ENCODE measurements around the gene AGBL1. TPM values are rescaled to one million over a fixed set of nuclear protein-coding genes. Genes with fewer than 3 reads are reported as not detected.

AGBL1 gene
- total and polyA plus RNA-seq, 4 donors = not detected

DNA sequence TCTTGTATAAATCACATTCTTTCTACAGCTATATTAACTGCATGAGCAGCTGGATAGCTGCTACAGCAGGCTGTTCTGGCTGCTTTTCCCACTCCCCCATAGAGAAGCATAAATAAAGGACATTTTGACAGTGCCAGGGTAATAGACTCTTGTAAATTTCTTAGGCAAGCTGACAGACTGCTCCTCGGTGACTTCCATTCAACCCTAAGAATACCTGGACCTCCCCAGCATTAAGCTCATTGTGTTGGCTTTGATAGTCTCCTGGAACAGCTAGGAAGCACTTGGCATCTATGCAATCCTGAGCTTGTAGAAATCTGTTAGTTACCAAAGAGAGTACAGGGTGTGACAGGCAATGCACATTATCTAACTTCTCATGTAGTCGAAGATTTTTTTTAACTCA lies 475.4 kb downstream of the AGBL1 start:
- H3K4me3 ChIP-seq (ENCODE audit: low read depth in 1 of 3, low read length in 3 of 3) = no peak overlapping the region
- no peak overlapping the region for H3K27ac ChIP-seq (ENCODE audit: low read depth in 1 of 2, low read length in 2 of 2)
- no peaks in the 10 kb centered on the region for H3K9me3 ChIP-seq (ENCODE audit: control insufficient read depth in 4 of 4, low read length in 3 of 4)
- H3K9ac ChIP-seq (ENCODE audit: low read depth in 1 of 2, low read length in 2 of 2) = no peak overlapping the region
- TF ChIP-seq RAD21 (IDR thresholded peaks at IDR 0.05) = no peak
- TF ChIP-seq, protein P1, sequence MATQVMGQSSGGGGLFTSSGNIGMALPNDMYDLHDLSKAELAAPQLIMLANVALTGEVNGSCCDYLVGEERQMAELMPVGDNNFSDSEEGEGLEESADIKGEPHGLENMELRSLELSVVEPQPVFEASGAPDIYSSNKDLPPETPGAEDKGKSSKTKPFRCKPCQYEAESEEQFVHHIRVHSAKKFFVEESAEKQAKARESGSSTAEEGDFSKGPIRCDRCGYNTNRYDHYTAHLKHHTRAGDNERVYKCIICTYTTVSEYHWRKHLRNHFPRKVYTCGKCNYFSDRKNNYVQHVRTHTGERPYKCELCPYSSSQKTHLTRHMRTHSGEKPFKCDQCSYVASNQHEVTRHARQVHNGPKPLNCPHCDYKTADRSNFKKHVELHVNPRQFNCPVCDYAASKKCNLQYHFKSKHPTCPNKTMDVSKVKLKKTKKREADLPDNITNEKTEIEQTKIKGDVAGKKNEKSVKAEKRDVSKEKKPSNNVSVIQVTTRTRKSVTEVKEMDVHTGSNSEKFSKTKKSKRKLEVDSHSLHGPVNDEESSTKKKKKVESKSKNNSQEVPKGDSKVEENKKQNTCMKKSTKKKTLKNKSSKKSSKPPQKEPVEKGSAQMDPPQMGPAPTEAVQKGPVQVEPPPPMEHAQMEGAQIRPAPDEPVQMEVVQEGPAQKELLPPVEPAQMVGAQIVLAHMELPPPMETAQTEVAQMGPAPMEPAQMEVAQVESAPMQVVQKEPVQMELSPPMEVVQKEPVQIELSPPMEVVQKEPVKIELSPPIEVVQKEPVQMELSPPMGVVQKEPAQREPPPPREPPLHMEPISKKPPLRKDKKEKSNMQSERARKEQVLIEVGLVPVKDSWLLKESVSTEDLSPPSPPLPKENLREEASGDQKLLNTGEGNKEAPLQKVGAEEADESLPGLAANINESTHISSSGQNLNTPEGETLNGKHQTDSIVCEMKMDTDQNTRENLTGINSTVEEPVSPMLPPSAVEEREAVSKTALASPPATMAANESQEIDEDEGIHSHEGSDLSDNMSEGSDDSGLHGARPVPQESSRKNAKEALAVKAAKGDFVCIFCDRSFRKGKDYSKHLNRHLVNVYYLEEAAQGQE (IDR thresholded peaks at IDR 0.05) = no peak
- TF ChIP-seq, protein P2, sequence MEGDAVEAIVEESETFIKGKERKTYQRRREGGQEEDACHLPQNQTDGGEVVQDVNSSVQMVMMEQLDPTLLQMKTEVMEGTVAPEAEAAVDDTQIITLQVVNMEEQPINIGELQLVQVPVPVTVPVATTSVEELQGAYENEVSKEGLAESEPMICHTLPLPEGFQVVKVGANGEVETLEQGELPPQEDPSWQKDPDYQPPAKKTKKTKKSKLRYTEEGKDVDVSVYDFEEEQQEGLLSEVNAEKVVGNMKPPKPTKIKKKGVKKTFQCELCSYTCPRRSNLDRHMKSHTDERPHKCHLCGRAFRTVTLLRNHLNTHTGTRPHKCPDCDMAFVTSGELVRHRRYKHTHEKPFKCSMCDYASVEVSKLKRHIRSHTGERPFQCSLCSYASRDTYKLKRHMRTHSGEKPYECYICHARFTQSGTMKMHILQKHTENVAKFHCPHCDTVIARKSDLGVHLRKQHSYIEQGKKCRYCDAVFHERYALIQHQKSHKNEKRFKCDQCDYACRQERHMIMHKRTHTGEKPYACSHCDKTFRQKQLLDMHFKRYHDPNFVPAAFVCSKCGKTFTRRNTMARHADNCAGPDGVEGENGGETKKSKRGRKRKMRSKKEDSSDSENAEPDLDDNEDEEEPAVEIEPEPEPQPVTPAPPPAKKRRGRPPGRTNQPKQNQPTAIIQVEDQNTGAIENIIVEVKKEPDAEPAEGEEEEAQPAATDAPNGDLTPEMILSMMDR (IDR thresholded peaks at IDR 0.05; ENCODE audit: low read depth, low read length, missing input control) = no peak
- H3K36me3 ChIP-seq (ENCODE audit: control insufficient read depth in 4 of 4, insufficient read depth in 3 of 4, low read depth in 1 of 4, low read length in 3 of 4) = no peaks in the 10 kb centered on the region
- 64% methylated on average over 2 of the region's 2 CpGs for WGBS
- peaks cover 0 to 3% (median under 1%) of the 10 kb centered on the region in 4 donors for H3K27me3 ChIP-seq (ENCODE audit: control insufficient read depth in 4 of 4, insufficient read depth in 4 of 4, low read length in 3 of 4)
- H3K4me1 ChIP-seq (ENCODE audit: control insufficient read depth in 4 of 4, insufficient read depth in 4 of 4, low read length in 3 of 4) = no peaks in the 10 kb centered on the region
- DNase-seq (ENCODE audit: low spot score) = no peak

DNA sequence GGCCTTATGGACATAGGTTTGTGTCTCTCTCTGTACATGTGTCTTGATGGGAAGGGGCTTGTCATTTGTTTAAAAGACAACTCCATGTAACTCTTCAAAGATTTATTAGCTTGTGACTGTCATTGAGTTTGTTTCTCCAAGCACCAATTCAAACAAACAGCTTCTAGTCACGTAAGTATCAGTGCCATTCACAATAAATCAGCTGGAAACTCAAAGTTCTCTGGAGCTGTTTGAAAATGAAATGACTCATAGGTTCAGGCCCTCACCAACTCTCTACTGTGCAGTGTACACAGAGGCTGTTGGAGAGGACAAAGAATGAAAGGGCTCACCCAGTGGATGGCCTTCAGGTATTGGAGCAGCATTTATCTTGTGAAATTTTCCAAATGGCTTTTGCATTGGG lies 476.3 kb downstream of the AGBL1 start:
- H3K9me3 ChIP-seq (ENCODE audit: control insufficient read depth in 4 of 4, low read length in 3 of 4) = no peaks in the 10 kb centered on the region
- no peaks in the 10 kb centered on the region for H3K36me3 ChIP-seq (ENCODE audit: control insufficient read depth in 4 of 4, insufficient read depth in 3 of 4, low read depth in 1 of 4, low read length in 3 of 4)
- TF ChIP-seq YY1 (IDR thresholded peaks at IDR 0.05) = no peak
- no peak for TF ChIP-seq NR2F2 (IDR thresholded peaks at IDR 0.05)
- TF ChIP-seq RXRA (IDR thresholded peaks at IDR 0.05) = no peak
- TF ChIP-seq HNF4G (IDR thresholded peaks at IDR 0.05) = no peak
- TF ChIP-seq, protein P1 (IDR thresholded peaks at IDR 0.05) = no peak
- TF ChIP-seq, protein P3, sequence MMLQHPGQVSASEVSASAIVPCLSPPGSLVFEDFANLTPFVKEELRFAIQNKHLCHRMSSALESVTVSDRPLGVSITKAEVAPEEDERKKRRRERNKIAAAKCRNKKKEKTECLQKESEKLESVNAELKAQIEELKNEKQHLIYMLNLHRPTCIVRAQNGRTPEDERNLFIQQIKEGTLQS (IDR thresholded peaks at IDR 0.05) = no peak
- no peak for TF ChIP-seq EGR1 (IDR thresholded peaks at IDR 0.05; ENCODE audit: low read depth in 2 of 2)
- no peak for TF ChIP-seq GABPA (IDR thresholded peaks at IDR 0.05 in 1 of 2, conservative IDR thresholded peaks at IDR 0.05 in 1 of 2)
- TF ChIP-seq, protein P4, sequence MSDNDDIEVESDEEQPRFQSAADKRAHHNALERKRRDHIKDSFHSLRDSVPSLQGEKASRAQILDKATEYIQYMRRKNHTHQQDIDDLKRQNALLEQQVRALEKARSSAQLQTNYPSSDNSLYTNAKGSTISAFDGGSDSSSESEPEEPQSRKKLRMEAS (IDR thresholded peaks at IDR 0.05) = no peak
- no peak for TF ChIP-seq SP1 (IDR thresholded peaks at IDR 0.05)
- no peak for TF ChIP-seq RAD21 (IDR thresholded peaks at IDR 0.05)
- TF ChIP-seq, protein P2 (IDR thresholded peaks at IDR 0.05; ENCODE audit: low read depth, low read length, missing input control) = no peak
- TF ChIP-seq FOXA2 (IDR thresholded peaks at IDR 0.05) = no peak
- TF ChIP-seq, protein P5, sequence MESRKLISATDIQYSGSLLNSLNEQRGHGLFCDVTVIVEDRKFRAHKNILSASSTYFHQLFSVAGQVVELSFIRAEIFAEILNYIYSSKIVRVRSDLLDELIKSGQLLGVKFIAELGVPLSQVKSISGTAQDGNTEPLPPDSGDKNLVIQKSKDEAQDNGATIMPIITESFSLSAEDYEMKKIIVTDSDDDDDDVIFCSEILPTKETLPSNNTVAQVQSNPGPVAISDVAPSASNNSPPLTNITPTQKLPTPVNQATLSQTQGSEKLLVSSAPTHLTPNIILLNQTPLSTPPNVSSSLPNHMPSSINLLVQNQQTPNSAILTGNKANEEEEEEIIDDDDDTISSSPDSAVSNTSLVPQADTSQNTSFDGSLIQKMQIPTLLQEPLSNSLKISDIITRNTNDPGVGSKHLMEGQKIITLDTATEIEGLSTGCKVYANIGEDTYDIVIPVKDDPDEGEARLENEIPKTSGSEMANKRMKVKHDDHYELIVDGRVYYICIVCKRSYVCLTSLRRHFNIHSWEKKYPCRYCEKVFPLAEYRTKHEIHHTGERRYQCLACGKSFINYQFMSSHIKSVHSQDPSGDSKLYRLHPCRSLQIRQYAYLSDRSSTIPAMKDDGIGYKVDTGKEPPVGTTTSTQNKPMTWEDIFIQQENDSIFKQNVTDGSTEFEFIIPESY (IDR thresholded peaks at IDR 0.05) = no peak
- H3K9ac ChIP-seq (ENCODE audit: low read depth in 1 of 2, low read length in 2 of 2) = no peak overlapping the region
- peaks cover 0 to 3% (median under 1%) of the 10 kb centered on the region in 4 donors for H3K27me3 ChIP-seq (ENCODE audit: control insufficient read depth in 4 of 4, insufficient read depth in 4 of 4, low read length in 3 of 4)
- H3K27ac ChIP-seq (ENCODE audit: low read depth in 1 of 2, low read length in 2 of 2) = no peak overlapping the region
- no peaks in the 10 kb centered on the region for H3K4me1 ChIP-seq (ENCODE audit: control insufficient read depth in 4 of 4, insufficient read depth in 4 of 4, low read length in 3 of 4)
- 45% methylated on average over 1 of the region's 1 CpG for WGBS
- H3K4me3 ChIP-seq (ENCODE audit: low read depth in 1 of 3, low read length in 3 of 3) = no peak overlapping the region
- no peak for DNase-seq (ENCODE audit: low spot score)
